ENCODE data around the gene ATP13A4.

- TF ChIP-seq SP4 (IDR thresholded peaks at IDR 0.05; ENCODE audit: low read length): no peak
- TF ChIP-seq CREB1 (IDR thresholded peaks at IDR 0.05): no peak
- TF ChIP-seq SIN3A (conservative IDR thresholded peaks at IDR 0.05 in 1 of 2, IDR thresholded peaks at IDR 0.05 in 1 of 2; ENCODE audit: low read depth in 1 of 2, low read length in 2 of 2): no peak
- no peak for TF ChIP-seq CTCF (IDR thresholded peaks at IDR 0.05; ENCODE audit: control extremely low read depth in 1 of 3, insufficient read depth in 1 of 3, low read depth in 1 of 3, low read length in 3 of 3)
- no peak for TF ChIP-seq POLR2A (IDR thresholded peaks at IDR 0.05; ENCODE audit: control extremely low read depth in 1 of 2, low read depth in 2 of 2, low read length in 2 of 2)
- no peak for TF ChIP-seq KDM1A (IDR thresholded peaks at IDR 0.05; ENCODE audit: borderline replicate concordance, low read length)
- TF ChIP-seq RBBP5 (IDR thresholded peaks at IDR 0.05; ENCODE audit: borderline replicate concordance, low read depth, low read length): no peak
- no peak for TF ChIP-seq MAX (IDR thresholded peaks at IDR 0.05)
- TF ChIP-seq RFX5 (IDR thresholded peaks at IDR 0.05; ENCODE audit: borderline replicate concordance, low read depth, low read length): no peak
- TF ChIP-seq GABPA (IDR thresholded peaks at IDR 0.05; ENCODE audit: borderline replicate concordance, insufficient read depth, low read length): no peak
- TF ChIP-seq FOSL1 (IDR thresholded peaks at IDR 0.05; ENCODE audit: insufficient read depth, low read depth, low read length): no peak
These were observed 66.0 kb downstream of the ATP13A4 start for GRCh38 chr3:193488741-193489140.
